ENCODE results near the gene LHFPL5.

The LHFPL5 gene

DNA sequence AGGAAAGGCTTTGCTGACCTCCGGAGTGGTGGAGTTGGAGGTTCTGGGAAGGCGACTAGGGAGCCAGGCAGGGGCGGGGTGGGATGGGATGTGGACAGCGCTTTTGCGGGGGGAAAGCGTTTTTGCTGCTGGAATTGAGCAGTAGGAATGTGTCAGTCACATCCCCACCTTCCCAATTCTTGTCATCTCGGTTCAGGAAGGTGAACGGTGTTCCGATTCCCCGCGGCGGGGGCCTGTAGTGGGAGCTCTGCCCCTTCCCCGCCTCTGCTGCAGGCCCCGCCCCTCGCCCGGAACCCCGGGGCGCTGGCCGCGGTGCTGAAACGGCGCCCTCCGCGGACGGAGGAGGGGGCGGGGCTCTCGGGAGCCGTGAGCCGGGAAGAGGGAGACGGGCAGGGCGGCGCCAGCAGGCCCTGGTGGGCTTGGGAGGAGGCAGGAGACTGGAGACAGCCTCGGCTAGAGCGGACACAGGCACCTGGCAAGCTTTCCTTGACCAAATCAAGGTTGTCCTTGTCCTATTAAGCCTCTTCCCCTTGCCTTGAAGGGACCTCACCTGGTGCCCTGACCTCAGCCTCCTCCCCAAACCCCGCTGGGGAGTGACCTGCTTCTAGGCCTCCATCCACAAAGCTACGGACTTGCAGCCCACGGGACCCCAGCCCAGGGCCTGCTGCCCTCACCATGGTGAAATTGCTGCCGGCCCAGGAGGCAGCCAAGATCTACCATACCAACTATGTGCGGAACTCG lies at the start of gene LHFPL5:
LHFPL5 (plus strand) TSS at position 357 of the 741 bp plus-strand sequence; CDS start at position 676, 319 bp downstream.
- DNase-seq, result peak; percentile 83

DNA sequence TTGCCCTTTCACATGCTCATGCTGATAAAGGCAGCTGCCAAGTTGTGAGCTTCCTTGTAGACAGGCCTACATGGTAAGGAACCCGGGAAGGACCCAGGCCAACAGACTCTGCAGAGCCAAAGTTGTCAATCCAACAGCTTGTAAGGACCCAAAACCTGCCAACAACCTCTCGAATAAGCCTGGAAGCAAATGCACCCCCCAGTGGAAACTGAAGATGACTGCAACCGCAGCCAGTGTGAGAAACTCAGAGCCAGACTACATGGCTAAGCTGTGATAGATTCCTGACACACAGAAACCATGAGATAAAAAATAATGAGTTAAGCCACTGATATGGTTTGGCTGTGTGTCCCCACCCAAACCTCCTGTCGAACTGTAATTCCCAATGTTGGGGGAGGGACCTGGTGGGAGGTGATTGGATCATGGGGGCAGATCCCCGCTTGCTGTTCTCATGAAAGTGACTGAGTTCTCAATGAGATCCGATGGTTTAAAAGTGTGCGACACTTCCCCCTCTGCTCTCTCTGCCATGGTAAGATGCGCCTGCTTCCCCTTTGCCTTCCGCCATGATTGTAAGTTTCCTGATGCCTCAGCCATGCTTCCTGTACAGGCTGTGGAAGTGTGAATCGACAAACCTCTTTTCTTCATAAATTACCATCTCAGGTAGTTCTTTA lies 47.6 kb upstream of the LHFPL5 start:
- peak; percentile 15 for DNase-seq

DNA sequence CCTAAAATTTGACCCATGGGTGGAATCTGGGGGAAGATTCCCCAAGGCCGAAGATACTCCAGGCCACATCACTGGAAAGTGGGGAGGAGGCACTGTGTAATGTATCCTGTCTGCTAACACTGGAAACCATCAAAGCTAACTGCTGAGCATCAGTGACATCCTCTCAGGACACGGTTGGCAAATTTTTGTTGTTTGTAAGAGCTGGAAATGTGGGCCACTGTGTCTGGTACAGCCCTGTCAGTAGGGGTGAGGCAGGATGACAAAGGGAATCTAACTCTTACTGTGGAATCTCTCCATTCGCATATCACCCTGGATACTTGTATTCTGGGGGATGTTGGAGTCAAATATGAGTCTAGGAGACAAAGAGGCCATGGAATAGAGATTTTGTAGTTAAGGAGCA lies 45.7 kb upstream of the LHFPL5 start:
- DNase-seq, result no peak

DNA sequence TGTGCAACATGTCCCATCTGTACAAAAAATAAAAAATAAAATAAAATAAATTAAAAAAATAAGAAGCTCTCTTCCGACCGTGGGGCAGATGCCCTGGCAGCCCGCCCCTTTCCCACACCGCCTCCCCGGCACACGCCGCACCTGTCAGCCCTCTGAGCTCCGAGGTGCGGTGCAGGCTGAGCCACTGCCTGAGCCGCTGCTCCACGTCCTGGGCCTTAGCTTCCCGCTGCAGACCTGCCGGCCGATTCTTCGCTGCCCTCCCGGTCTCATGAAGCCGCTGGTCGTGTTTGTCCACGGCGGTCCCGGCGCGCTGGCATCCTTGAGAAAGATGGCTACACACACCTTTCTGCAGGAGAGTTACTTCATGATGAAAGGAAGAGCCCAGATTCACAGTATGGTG lies 39.4 kb upstream of the LHFPL5 start:
- DNase-seq, result no peak

DNA sequence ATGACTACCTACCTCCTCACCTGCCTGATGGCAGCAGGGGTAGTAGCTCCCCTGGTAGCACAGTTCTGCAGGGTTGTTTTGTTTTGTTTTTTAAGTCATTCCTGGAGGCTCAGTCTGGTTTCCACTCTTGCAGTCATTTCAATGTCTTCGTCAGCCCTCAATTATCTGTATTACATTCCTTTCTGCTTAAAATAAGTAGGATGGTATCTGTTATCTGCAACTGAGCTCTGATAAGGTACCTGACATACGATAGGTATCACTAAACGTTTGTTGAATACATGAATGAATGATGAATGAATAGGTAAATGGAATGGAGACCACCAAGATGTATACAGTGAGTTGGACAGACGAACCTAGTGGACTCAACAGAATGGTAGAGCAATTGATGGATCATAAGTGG lies 35.9 kb upstream of the LHFPL5 start:
- no peak for DNase-seq

DNA sequence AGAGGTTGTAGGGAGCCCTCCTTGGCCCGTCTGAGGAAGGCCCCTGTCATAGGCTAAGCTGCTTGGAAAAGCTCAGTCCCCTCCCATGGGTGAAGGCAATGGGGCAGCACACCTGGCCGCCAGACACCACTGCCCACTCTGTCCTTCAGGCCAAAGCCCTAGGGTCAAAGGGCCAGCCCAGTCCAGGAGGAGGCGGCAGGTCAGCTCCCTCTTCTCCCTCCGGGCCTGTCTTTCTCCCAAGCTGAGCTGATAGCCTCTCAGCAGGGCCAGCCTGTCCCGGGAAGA lies 33.9 kb upstream of the LHFPL5 start:
- DNase-seq, result no peak

DNA sequence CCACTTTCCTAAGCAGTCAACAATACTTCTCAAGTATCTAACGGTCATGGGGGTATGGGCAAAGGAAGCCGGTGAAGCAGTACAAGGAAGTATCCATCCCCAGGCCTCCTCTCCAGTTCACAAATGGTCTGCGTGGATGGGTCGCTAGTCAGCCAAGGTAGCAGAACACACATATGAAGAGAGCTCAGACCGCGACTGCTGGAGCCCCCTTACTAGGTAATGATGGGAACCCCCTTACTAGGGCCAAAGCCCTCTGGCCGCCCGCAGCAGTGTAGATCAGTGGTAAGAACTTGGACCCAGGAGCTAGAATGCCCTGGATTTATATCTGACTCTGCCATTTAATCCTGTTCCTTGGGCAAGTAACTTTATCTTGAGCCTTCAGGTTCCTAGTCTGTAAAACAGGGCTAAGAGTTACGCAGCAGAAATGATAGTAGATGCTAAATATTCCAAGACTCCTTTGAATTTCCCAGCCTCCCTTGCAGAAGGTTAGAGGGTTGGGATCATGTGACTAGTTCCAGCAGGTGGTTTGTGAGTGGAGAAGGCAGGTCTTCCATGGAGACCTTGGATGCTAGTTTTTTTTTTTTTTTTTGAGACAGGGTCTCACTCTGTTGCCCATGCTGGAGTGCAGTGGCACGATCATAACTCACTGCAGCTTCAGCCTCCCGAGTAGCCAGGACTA lies 30.9 kb upstream of the LHFPL5 start:
- DNase-seq, result no peak

DNA sequence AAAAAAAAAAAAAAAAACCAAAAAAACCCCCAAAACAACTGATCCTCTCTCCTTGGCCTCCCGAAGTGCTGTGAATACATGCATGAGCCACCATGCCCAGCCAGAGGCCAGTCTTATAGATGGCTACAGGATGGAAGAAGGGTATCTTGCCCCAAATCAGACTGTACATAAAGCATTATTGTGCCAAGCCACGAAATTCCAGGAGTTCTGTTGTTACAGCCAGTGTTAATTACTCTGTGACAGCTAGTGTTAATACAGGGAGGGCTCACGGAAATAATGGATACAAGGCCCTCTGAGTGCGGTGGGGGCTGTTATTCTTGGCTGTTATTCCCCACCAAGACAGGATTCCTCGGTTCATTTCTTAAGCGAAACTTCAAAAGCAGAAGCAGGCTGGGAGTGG lies 30.1 kb upstream of the LHFPL5 start:
- DNase-seq, result no peak

DNA sequence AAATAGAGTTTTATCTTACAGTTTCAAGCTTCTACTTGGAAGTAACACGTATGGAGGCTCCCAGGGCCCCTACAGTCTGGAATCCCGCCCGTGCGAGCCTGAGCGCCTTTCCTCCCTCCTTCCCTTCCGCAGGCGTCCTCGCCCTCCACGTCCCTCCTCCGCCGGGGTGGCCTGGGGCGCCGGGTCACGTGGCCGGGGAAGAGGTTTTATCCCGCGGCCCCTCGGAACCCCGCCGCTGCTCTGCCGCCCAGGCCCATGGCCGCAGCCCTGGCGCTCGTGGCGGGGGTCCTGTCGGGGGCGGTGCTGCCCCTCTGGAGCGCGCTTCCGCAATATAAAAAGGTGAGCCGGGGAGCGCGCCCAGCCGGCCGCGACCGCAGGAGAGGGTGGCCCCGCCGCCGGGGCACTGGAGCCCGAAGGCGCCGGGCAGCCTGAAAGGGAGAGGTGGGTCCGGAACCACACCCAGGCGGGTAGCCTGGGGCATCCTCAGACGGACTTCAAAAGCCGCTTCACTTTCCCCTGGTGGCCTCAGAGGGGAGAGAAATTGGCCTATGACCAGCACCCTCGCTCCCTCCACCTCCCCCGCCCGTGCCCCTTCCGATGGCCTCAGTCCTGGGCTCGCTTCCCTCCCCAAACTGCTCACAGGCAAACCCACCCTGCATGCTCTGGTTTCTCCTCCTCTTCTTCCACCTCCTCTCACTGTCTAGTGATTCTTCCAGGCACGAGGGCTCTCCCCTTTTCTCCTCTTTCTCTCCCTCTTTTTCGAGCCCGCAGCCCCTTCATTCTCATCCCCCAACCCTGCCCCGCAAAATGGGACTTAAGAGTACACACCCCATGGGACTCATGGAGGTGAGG lies 28.6 kb upstream of the LHFPL5 start, which contains the start of gene CLPSL2:
CLPSL2 (plus strand) TSS at position 235 of the 852 bp plus-strand sequence; CDS start at position 256, 21 bp downstream.
- peak; percentile 50 for DNase-seq

DNA sequence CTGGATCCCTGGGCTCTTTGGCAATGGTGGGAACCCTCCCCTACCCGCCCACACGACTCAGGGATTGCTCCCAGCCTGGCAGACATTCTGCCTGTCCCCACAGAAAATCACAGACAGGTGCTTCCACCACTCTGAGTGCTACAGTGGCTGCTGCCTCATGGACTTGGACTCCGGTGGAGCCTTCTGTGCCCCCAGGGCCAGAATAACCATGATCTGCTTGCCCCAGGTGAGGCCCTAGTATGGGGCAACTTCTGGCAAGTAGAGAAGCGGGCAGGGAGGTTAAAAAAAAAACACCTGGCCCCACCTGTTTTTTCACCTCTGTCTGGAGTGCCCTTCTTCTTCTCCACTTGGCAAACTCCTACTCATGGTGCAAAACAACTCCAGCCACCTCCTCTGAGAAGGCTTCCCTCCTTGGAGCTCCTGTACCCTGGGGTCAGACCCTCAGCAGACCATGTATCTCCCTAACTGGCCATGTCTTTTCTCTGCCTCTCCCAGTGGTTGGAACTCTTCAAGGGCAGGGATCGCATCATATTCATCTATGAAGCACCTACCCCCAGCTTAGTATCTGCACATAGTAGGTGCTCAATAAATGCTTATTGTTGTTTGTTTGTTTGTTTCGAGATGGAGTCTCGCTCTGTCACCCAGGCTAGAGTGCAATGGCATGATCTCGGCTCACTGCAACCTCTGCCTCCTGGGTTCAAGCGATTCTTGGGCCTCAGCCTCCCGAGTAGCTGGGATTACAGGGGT lies 27.6 kb upstream of the LHFPL5 start:
- no peak for DNase-seq

DNA sequence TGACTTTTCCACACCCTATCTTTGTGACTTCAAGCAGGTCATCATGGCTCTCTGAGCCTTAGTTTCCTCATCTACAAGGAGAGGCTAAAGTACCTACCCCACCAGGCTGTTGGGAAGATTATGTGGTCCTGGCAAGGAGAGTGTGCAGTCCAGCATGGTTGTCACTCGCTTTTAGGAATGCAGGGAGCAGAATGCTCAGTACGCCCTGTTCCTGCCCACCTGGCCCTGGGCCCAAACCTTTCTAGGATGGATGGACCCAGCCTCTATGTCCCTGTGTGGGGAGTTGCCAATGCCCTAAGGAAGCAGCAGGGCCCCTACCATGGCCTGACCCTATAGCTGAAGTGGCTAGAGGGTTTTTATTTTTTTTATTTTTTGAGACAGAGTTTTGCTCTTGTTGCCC lies 26.7 kb upstream of the LHFPL5 start:
- DNase-seq, result no peak

DNA sequence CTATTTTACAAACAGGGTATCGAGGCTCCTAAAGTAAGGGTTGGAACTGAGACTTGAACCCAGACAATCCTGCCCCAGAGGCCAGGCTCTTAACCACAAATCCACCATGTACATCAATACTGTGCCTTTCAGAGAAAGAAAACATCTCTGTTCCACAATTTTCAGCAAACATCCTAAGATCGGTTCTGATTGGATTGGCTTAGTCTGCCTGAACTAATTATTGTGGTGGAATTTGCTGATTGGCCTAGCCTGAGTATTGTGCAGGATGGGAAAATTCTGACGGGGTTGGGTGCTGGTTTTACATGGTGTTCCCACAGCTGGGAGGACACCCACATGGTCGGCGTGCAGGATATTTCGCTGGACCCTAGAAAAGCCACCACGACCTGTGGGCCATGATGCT lies 24.4 kb upstream of the LHFPL5 start, which contains the start of gene CLPSL1:
CLPSL1 (plus strand) TSS at position 301 of the 400 bp plus-strand sequence; CDS start at position 393, 92 bp downstream.
- no peak for DNase-seq

DNA sequence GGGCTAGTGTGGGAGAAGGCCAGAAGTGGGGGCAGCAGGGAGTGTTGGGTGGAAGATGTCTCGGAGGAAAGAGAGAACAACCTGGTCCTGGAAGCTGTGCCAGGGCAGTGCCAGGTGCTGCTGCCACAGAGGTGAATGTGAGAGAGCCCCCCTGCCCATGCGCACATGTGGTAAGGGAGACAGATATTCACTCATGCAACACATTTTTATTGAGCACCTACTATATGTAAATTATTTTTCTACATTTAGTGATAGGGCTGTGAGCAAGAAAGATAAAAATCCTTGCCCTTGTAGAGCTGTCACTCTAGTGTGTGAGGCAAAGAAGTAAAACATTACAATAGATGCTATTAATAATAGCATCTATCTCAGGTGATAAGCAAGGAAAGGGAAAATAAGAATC lies 23.9 kb upstream of the LHFPL5 start:
- no peak for DNase-seq

DNA sequence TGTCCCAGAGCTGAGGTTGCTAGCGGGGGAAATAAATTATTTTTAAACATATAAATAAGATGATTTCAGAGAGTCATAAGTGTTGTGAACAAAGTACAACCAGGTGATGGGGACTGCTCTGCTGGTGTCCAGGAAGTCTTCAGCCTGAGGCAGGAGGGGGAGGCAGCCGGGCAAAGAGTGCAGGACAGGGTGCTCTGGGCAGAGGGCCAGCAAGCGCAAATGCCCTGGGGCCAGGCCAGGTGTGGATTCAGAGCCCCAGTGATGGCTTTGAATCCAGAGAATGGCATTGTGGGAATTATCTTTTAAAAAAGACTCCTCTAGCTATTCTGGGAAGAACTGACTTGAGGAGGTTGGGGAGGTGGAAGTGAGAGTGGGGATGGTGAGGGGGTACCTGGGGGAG lies 22.7 kb upstream of the LHFPL5 start:
- no peak for DNase-seq

DNA sequence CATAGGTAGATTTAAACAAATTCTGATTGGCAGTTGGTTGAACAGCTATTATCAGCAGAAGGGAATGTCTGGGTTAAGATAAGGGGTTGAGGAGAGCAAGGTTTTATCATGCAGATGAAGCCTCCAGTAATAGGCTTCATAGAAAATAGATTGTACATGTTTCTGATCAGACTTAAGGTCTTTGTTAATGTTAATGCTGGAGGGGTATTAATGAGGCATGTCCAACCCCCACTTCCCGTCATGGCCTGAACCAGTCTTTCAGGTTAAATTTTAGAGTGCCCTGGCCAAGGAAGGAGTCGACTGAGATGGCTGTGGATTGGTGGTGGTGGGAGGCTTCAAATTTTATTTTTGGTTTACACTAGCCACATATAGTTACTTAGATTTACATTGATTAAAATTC lies 21.0 kb upstream of the LHFPL5 start:
- DNase-seq, result no peak

DNA sequence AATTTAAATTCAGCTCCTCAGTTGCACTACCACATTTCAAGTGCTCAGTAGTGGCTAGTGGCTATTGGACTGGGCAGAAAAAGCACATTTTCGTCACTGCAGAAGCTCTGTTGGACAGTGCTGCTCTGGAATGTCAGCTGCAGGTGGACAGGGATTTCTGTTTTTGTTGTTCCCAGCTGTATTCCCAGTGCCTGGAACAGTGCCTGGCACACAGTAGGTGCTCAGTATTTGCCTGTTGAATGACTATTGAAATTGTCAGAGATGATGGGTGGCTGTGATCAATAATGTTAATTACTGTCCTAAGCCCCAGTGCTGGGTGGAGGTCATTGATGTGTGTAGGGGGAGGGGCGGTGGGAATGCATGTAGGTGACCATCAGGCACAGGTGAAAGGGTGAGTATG lies 18.9 kb upstream of the LHFPL5 start:
- no peak for DNase-seq

DNA sequence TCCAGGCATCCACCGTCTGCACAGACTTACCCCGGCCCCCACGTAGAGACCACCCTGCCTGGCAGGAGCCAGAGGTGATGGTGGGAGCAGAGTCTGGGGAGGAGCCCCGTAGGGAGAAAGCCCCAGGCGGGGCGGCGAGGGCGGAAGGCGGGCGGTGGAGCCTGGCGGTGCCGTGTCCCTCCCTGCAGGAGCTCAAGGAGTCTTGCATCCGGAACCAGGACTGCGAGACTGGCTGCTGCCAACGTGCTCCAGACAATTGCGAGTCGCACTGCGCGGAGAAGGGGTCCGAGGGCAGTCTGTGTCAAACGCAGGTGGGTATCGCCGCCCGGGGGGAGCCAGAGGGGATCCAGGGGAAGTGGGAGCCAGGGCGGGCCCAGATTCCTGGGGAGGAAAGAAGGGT lies 18.3 kb upstream of the LHFPL5 start:
- DNase-seq, result no peak

DNA sequence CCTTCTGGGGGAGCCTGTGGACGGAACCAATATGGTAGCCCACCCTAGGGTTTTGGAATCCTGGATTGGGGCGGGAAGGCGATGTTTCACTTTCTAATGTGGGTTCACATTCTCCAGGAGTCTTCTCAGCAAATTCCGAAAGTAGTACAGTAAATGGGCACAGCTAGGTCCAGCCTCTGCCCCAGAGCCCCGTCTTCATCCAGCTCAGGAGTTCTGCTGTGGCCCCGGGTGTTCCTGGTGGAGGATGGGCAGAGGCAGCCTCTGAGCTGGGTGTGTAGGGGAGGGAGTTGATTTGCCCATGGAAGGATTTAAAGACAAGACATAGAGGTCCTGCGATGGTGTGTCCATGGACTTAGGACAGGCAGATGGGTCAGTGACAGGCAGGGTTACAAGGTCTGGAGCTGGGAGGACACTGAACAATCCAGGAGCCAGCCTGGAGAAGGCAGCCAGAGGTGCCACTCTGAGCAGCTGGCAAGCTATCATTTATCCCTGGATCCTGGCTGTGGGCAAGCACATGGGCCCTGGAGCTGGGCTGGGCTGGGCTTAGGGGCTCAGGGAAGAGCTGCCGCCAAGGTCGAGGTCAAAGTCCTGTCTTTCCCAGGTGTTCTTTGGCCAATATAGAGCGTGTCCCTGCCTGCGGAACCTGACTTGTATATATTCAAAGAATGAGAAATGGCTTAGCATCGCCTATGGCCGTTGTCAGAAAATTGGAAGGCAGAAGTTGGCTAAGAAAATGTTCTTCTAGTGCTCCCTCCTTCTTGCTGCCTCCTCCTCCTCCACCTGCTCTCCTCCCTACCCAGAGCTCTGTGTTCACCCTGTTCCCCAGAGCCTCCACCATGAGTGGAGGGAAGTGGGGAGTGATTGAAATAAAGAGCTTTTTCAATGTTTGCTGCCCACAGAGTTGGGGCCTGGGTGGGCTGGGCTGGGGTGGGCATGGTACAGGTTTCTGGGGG lies 17.6 kb upstream of the LHFPL5 start:
- DNase-seq, result no peak

DNA sequence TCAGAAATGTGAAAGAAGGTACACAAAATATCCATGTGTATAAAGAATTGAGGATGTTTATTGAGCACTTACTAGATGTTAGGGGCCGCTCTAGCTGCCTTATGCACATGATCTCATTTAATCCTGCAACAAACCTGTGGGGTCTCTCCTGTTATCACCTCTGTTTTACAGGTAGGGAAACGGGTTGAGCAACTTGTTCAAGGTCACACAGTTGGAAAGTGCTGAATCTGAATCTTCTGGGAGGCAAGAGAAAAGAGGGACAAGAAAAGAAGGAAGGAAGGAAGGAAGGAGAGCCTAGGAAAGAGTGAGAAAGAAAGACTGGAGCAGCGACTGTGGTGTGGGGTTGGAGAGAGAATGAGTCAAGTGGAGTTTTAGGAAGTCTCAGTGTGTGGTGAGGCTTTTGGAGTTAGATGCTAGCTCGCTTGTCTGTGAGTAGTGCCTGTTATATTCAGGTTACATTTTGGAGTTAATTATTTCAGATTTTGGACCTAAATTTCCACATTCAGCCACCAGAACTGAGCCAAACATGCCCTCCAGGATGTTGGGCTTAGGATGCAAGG lies 16.6 kb upstream of the LHFPL5 start:
- no peak for DNase-seq

DNA sequence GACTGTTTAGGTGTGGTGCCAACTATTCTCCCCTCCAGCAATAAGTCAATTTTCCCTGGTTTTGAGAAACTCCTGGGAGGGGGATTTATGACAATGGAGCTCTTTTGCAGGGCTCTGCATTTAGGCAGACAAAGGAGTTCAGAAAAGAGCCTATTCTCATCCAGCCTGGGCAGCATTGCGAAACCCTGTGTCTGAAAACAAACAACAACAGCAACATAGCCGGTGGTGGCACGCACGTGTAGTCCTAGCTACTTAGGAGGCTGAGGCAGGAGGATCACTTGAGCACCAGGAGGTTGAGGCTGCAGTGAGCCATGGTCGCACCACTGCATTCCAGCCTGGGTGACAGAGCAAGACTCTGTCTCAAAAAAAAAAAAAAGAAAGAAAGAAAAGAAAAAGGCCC lies 14.5 kb upstream of the LHFPL5 start:
- no peak for DNase-seq
